HepG2 (cell line): Measurements from ENCODE around the gene ACYP2.

Source experiments
- EZH2 ChIP-seq: conservative IDR thresholded peaks from 2 replicates; pipeline ENCODE4 v1.6.1; 2012; ENCODE audit warnings: mild to moderate bottlenecking, low read depth, low read length, moderate library complexity
- FOXM1 ChIP-seq: sonication (generic); formaldehyde crosslinking; IDR thresholded peaks from 2 replicates; pipeline ENCODE4 v1.5.0; 2020; ENCODE audit warnings: missing genetic modification reagents
- NCOR1 ChIP-seq: fragments of 200-600 bp; sonication (generic); IDR thresholded peaks from 2 replicates; pipeline ENCODE4 v1.7.0; 2017; ENCODE audit warnings: antibody characterized with exemption, low read length, borderline replicate concordance
- RAD21 ChIP-seq: fragments of 450-650 bp; formaldehyde crosslinking; IDR thresholded peaks from 2 replicates; pipeline ENCODE4 v1.5.0; 2020; ENCODE audit warnings: mild to moderate bottlenecking
- ZBTB26 ChIP-seq: IDR thresholded peaks from 2 replicates; pipeline ENCODE4 v1.6.1; 2016; ENCODE audit warnings: missing compliant biosample characterization, missing genetic modification reagents, borderline replicate concordance
- ZNF446 ChIP-seq: sonication (generic); formaldehyde crosslinking; IDR thresholded peaks from 2 replicates; pipeline ENCODE4 v1.5.0; 2020; ENCODE audit warnings: mild to moderate bottlenecking, missing genetic modification reagents
- ZNF629 ChIP-seq: sonication (generic); formaldehyde crosslinking; conservative IDR thresholded peaks from 2 replicates; pipeline ENCODE4 v1.5.0; 2020; ENCODE audit warnings: missing genetic modification reagents

GRCh38 chr2:54208364-54209240 is 93.2 kb downstream of the ACYP2 start:
- TF ChIP-seq NCOR1 = no peak
- no peak for TF ChIP-seq ZNF446 (CRISPR knock-in tag)
- TF ChIP-seq RAD21 (CRISPR knock-in tag) = no peak
- no peak for TF ChIP-seq ZBTB26 (CRISPR knock-in tag)
- TF ChIP-seq FOXM1 (CRISPR knock-in tag) = no peak
- TF ChIP-seq EZH2 = no peak
- no peak for TF ChIP-seq ZNF629 (CRISPR knock-in tag)
